ENCODE results near the gene CTSC.

- TF ChIP-seq EZH2 (IDR thresholded peaks at IDR 0.05; ENCODE audit: borderline replicate concordance, insufficient read depth, low read depth, low read length, poor library complexity, severe bottlenecking) = no peak
- TF ChIP-seq, protein P1, sequence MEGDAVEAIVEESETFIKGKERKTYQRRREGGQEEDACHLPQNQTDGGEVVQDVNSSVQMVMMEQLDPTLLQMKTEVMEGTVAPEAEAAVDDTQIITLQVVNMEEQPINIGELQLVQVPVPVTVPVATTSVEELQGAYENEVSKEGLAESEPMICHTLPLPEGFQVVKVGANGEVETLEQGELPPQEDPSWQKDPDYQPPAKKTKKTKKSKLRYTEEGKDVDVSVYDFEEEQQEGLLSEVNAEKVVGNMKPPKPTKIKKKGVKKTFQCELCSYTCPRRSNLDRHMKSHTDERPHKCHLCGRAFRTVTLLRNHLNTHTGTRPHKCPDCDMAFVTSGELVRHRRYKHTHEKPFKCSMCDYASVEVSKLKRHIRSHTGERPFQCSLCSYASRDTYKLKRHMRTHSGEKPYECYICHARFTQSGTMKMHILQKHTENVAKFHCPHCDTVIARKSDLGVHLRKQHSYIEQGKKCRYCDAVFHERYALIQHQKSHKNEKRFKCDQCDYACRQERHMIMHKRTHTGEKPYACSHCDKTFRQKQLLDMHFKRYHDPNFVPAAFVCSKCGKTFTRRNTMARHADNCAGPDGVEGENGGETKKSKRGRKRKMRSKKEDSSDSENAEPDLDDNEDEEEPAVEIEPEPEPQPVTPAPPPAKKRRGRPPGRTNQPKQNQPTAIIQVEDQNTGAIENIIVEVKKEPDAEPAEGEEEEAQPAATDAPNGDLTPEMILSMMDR (IDR thresholded peaks at IDR 0.05) = no peak
Observed at GRCh38 chr11:88367310-88367709, 29.8 kb upstream of the CTSC start.
